Measurements from ENCODE around the gene NCAPG2.

DNA sequence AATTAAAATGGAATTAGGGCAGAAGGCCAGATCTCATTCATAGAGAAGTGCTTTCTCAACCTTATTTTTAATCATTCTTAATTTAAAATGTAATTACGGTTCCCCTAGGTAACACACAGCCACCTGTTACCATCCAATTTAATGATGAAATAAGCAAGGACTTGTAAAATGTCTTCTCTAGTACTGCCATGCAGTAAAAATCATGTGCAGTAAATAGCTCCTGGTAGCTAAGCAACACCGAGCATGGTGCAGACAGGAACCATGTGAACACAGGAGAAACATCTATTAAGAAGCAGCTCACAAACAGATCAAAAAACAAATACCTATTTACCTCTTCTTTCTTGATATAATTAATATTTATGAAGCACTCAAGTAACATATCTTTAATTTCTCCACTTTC, 15.1 kb downstream of the NCAPG2 start:
- TF ChIP-seq CTCF (IDR thresholded peaks at IDR 0.05) (no peak), POLR2A (IDR thresholded peaks at IDR 0.05) (no peak), EP300 (IDR thresholded peaks at IDR 0.05; ENCODE audit: low read depth) (no peak)

All from transverse colon (tissue), 3 donors.